RWPE1 (cell line): Measurements from ENCODE around the gene RASAL3.

ENCODE experiments used
- CTCF ChIA-PET: fragments of 350-600 bp; sonication (Branson Sonifier 250); formaldehyde crosslinking; extraction: SDS; loops from one replicate; lab custom pipeline; 2021; lab: Yijun Ruan, JAX
- POLR2A ChIA-PET: fragments of 400-600 bp; formaldehyde crosslinking; extraction: SDS; loops from one replicate; lab custom pipeline; 2020; ENCODE audit warnings: antibody characterized with exemption; ENCODE audit not compliant: low non-redundant PET; lab: Yijun Ruan, JAX
- DNase-seq: peaks from one replicate; pipeline ENCODE4 v3.0.0; 2012; ENCODE audit warnings: low spot score
- H3K27ac ChIP-seq: fragments of 450-650 bp; 2 replicates; pipeline ENCODE4 v1.5.1; 2017
- CTCF ChIP-seq: fragments of 450-650 bp; conservative IDR thresholded peaks from 2 replicates; pipeline ENCODE4 v1.5.1; 2017; ENCODE audit warnings: low read depth, mild to moderate bottlenecking

Gene RASAL3

GRCh38 chr19:15502264-15502663 lies 37.9 kb upstream of the RASAL3 start:
- no peak for DNase-seq
- TF ChIP-seq CTCF = no peak
- CTCF ChIA-PET = no interaction called here
- no peak overlapping the region for H3K27ac ChIP-seq
- POLR2A ChIA-PET = no interaction called here

- ChIA-PET POLR2A (no interaction called here), CTCF (no interaction called here)
- no peak overlapping the region for H3K27ac ChIP-seq
- no peak for TF ChIP-seq CTCF
- DNase-seq = no peak
Observed at GRCh38 chr19:15501596-15501995, 37.3 kb upstream of the RASAL3 start.

DNA sequence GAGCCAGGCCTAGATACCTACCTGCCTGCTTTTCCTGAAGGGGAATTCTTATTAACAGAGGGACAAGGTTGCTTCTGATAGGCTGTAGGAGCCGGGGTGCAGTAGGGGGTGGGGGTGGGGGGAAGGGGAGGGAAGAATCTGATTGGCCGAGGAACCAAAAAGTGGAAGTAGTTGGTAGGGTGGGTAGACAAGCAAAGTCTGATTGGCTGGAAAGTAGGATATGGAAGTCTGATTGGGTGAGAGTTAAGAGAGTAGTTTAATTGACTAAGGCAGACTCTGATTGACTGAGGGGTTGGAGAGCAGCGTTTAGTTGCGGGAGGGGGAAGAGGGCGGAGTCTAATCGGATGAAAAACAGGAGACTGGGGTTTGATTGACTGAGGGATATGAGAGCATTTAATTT lies 34.6 kb upstream of the RASAL3 start:
- ChIA-PET POLR2A (no interaction called here), CTCF (interaction anchor here (1.1 kb wide), 1 partner anchor 57 kb away, joined by 5 read pairs; no protein-coding TSS in a partner anchor)
- DNase-seq = peak; percentile 20
- no peak overlapping the region for H3K27ac ChIP-seq
- no peak for TF ChIP-seq CTCF

DNA sequence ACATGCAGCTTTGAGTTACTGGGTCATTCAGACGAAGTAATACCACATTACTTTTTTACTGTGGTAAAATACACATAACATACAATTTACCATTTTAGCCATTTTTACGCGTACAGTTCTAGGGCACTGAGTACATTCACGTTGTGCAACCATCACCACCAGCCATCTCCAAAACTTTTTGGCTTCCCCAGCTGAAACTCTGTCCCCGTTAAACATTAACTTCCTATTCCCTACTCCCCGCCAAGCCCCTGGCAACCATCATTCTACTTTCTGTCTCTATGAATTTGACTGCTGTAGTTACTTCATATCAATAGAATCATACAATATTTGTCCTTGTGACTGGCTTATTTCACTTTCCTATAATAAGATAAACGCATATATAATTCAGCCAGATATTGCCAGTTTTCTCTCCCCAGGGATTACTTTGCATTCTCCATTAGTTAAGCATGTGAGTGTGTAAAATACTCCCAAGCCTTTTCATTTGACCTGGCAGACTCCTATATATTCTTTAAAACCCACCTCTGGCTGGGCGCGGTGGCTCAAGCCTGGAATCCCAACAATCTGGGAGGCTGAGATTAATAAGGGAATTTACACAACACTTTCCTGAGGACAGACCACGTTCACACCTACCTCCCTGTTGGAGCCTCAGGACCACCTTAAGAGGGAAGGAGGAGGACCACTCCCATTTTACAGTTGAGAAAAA lies 34.0 kb upstream of the RASAL3 start:
- ChIA-PET POLR2A (no interaction called here), CTCF (interaction anchor here (1.1 kb wide), 1 partner anchor 58 kb away, joined by 5 read pairs; no protein-coding TSS in a partner anchor)
- no peak for TF ChIP-seq CTCF
- DNase-seq = no peak
- no peak overlapping the region for H3K27ac ChIP-seq

- ChIA-PET POLR2A (no interaction called here), CTCF (no interaction called here)
- H3K27ac ChIP-seq = no peak overlapping the region
- no peak for TF ChIP-seq CTCF
- DNase-seq = no peak
Observed at GRCh38 chr19:15495151-15495550, 30.8 kb upstream of the RASAL3 start.

- TF ChIP-seq CTCF = no peak
- ChIA-PET CTCF (no interaction called here), POLR2A (no interaction called here)
- H3K27ac ChIP-seq = no peak overlapping the region
- no peak for DNase-seq
Observed at GRCh38 chr19:15488489-15489226, 24.3 kb upstream of the RASAL3 start.
